ENCODE results near the gene EHMT1. TPM values are rescaled to one million over a fixed set of nuclear protein-coding genes. Genes with fewer than 3 reads are reported as not detected.
A peak's percentile ranks its signal among the peaks of the same experiment; 100 is the strongest.

EHMT1 gene
- total RNA-seq, 1 donor from 2014 or later, result 68.3 TPM

GRCh38 chr9:137741330-137741729, 122.5 kb downstream of the EHMT1 start:
- no peak for DNase-seq

GRCh38 chr9:137742698-137743097, 123.9 kb downstream of the EHMT1 start:
- DNase-seq, result no peak

GRCh38 chr9:137743695-137744094, 124.9 kb downstream of the EHMT1 start:
- no peak for DNase-seq

- DNase-seq, result no peak
These were observed 125.9 kb downstream of the EHMT1 start for GRCh38 chr9:137744632-137745183.

GRCh38 chr9:137745541-137745991, 126.8 kb downstream of the EHMT1 start:
- no peak for DNase-seq

GRCh38 chr9:137748311-137748710, 129.5 kb downstream of the EHMT1 start:
- no peak for DNase-seq

- no peak for DNase-seq
These were observed 129.9 kb downstream of the EHMT1 start for GRCh38 chr9:137748741-137749140.

GRCh38 chr9:137749511-137749910, 130.7 kb downstream of the EHMT1 start:
- DNase-seq, result no peak

GRCh38 chr9:137750007-137750406, 131.2 kb downstream of the EHMT1 start:
- DNase-seq, result no peak

- no peak for DNase-seq
These were observed 131.8 kb downstream of the EHMT1 start for GRCh38 chr9:137750566-137750965.

GRCh38 chr9:137751616-137752015, 132.8 kb downstream of the EHMT1 start:
- DNase-seq, result no peak

- DNase-seq, result no peak
These were observed 133.6 kb downstream of the EHMT1 start for GRCh38 chr9:137752426-137752825.

- no peak for DNase-seq
These were observed 134.5 kb downstream of the EHMT1 start for GRCh38 chr9:137753192-137753765.

GRCh38 chr9:137755261-137755927, 136.6 kb downstream of the EHMT1 start:
- DNase-seq, result no peak

- DNase-seq, result no peak
These were observed 137.4 kb downstream of the EHMT1 start for GRCh38 chr9:137756045-137756744.

GRCh38 chr9:137757139-137757538, 138.3 kb downstream of the EHMT1 start:
- no peak for DNase-seq

GRCh38 chr9:137757613-137758029, 138.8 kb downstream of the EHMT1 start:
- no peak for DNase-seq

GRCh38 chr9:137758067-137758466, 139.3 kb downstream of the EHMT1 start:
- no peak for DNase-seq

GRCh38 chr9:137759117-137759516, 140.3 kb downstream of the EHMT1 start:
- no peak for DNase-seq

- no peak for DNase-seq
These were observed 141.0 kb downstream of the EHMT1 start for GRCh38 chr9:137759649-137760321.

GRCh38 chr9:137760426-137760825, 141.6 kb downstream of the EHMT1 start:
- DNase-seq, result peak; percentile 29

GRCh38 chr9:137761032-137761431, 142.2 kb downstream of the EHMT1 start:
- no peak for DNase-seq

- DNase-seq, result no peak
These were observed 143.0 kb downstream of the EHMT1 start for GRCh38 chr9:137761793-137762192.
